Measurements from ENCODE around the gene EPB41. TPM values are rescaled to one million over a fixed set of nuclear protein-coding genes. Genes with fewer than 3 reads are reported as not detected.

The EPB41 gene
- polyA plus RNA-seq, 1 of the 3 experiments (the other 2 are of a cell fraction): 7.4 TPM

GRCh38 chr1:28888915-28889314 is 25.5 kb upstream of the EPB41 start:
- TF ChIP-seq FOXJ3 (CRISPR knock-in tag; IDR thresholded peaks at IDR 0.05) (no peak), ELF1 (IDR thresholded peaks at IDR 0.05) (no peak), TCF12 (IDR thresholded peaks at IDR 0.05) (no peak), YY1 (IDR thresholded peaks at IDR 0.05; ENCODE audit: low read depth) (no peak), IRF3 (IDR thresholded peaks at IDR 0.05; ENCODE audit: low read depth, low read length) (no peak), RFX5 (IDR thresholded peaks at IDR 0.05; ENCODE audit: low read length) (no peak), FOSL2 (IDR thresholded peaks at IDR 0.05; ENCODE audit: borderline replicate concordance, low read depth) (no peak), REST (IDR thresholded peaks at IDR 0.05; ENCODE audit: low read depth, low read length) (no peak), POLR2AphosphoS5 (IDR thresholded peaks at IDR 0.05; ENCODE audit: low read depth, low read length) (no peak), EP300 (IDR thresholded peaks at IDR 0.05; ENCODE audit: borderline replicate concordance in 1 of 2, low read depth in 1 of 2, low read length in 1 of 2) (no peak), JUND (IDR thresholded peaks at IDR 0.05) (no peak), RCOR1 (IDR thresholded peaks at IDR 0.05; ENCODE audit: low read length) (no peak), TAF1 (IDR thresholded peaks at IDR 0.05; ENCODE audit: borderline replicate concordance, low read depth, low read length) (no peak), ZBTB33 (IDR thresholded peaks at IDR 0.05; ENCODE audit: borderline replicate concordance, low read depth) (no peak), USF2 (IDR thresholded peaks at IDR 0.05; ENCODE audit: borderline replicate concordance, low read depth, low read length) (no peak), NFIC (IDR thresholded peaks at IDR 0.05; ENCODE audit: borderline replicate concordance) (no peak), PBX3 (IDR thresholded peaks at IDR 0.05) (no peak), FOXM1 (IDR thresholded peaks at IDR 0.05; ENCODE audit: low read depth) (no peak)
- H3K79me2 ChIP-seq (ENCODE audit: insufficient read depth): no peaks in the 10 kb centered on the region
- no peaks in the 10 kb centered on the region for H3K27me3 ChIP-seq (ENCODE audit: insufficient read depth)
- H3K4me2 ChIP-seq: no peak overlapping the region
- H2AFZ ChIP-seq (ENCODE audit: low read depth): no peak overlapping the region
- WGBS (ENCODE audit: low lambda C conversion rate): 94% methylated on average over 7 of the region's 7 CpGs
- ChIA-PET POLR2A (no interaction called here), CTCF (interaction anchor here (1.9 to 18.9 kb wide), 2 partner anchors 10 to 147 kb away, joined by 4 to 737 read pairs; no protein-coding TSS in a partner anchor)
- H4K20me1 ChIP-seq (ENCODE audit: insufficient read depth): no peaks in the 10 kb centered on the region
- DNase-seq: no peak
- peaks cover 10% of the 10 kb centered on the region for H3F3A ChIP-seq (replicated peaks; ENCODE audit: insufficient read depth)
- H3K4me1 ChIP-seq (ENCODE audit: control insufficient read depth in 1 of 2, insufficient read depth in 2 of 2, low read depth in 1 of 2, low read length in 1 of 2): peaks cover 18 to 34% of the 10 kb centered on the region in 2 experiments; a peak in 2 of 4 replicates
- no peaks in the 10 kb centered on the region for H3K9me3 ChIP-seq
- no peaks in the 10 kb centered on the region for H3K9me2 ChIP-seq
- no peak overlapping the region for H3K27ac ChIP-seq (ENCODE audit: low read depth in 2 of 2, low read length in 1 of 2)
- no peak overlapping the region for H3K9ac ChIP-seq
- H3K4me3 ChIP-seq (ENCODE audit: low read depth in 2 of 2, low read length in 1 of 2): no peak overlapping the region
- no peaks in the 10 kb centered on the region for H3K36me3 ChIP-seq (replicated peaks in 1 of 2; ENCODE audit: control insufficient read depth in 1 of 2, insufficient read depth in 2 of 2, low read length in 1 of 2)

All from SK-N-SH (cell line).